ENCODE data around the gene ZNF211. TPM values are rescaled to one million over a fixed set of nuclear protein-coding genes. Genes with fewer than 3 reads are reported as not detected.

The ZNF211 gene
- total RNA-seq, 1 experiment from 2014 or later, result 12.9 TPM

DNA sequence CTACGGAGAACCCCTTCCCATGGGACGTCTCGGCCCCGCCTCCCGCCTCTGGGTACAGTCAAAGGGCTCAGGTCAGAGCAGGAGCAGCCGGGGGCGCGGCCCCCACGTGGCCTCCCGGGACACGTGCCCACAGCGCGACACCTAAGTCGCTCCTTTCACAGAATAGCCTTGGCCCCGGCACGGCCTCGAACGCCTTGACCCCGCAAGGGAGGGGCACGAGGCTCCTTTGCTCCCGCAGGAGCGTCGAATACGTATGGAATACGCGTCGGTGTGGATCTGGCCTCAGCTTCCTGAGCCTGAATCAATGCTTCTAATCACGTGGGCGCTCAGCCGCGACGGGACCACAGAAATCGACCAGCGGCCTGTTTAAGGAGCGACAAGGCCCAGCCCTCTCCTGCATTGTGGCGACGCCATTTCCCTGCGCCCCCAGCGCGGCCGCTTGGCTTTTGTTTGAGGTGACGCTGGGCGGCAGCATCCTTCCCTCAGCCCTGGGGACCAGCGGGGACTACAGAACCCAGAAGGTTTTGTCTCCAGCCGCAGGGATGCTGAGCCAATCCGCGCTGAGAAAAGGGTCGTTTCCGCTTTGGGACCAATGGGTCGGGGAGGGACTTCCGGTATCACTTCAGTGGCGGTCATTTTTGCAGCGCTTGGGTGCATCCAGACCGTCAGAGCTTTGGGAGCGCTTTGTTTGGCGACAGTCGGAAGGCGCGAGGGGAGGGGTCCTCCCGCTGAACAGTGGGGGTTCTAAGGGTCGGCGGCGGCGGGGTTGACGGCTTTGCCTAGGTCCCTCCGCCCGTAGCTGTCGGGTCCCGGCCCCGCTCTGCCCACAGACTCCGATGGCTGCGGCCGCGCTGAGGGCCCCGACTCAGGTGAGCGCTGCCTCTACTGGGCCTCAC is 49.2 kb upstream of the ZNF211 start, which contains the start of gene ZIK1:
Gene ZIK1 (plus strand): TSS at position 625 of the 896 bp plus-strand sequence. CDS start 212 bp downstream, at position 837.
- WGBS (ENCODE audit: extremely low coverage, insufficient read length, low lambda C conversion rate), result no CpG with 5 or more reads among the region's 76 CpGs
- Histone ChIP-seq H4K5ac (ENCODE audit: insufficient read length, low read depth, low read length) (peak within 1 kb of the TSS; percentile 53), H3K23me2 (ENCODE audit: insufficient read length, low read depth, low read length, poor library complexity, severe bottlenecking) (peaks cover 9% of the 10 kb centered on the region), H3K79me1 (ENCODE audit: insufficient read depth, low read depth, low read length, poor library complexity, severe bottlenecking) (peaks cover 11% of the 10 kb centered on the region), H3K9ac (ENCODE audit: extremely low read depth, insufficient read length, low read length) (peak within 1 kb of the TSS; percentile 90), H3K27me3 (ENCODE audit: insufficient read depth, low read length) (no peaks in the 10 kb centered on the region), H4K8ac (replicated peaks; ENCODE audit: insufficient read length, low read depth, low read length) (no peak within 1 kb of the TSS), H2AFZ (ENCODE audit: low read length) (no peak within 1 kb of the TSS), H2BK5ac (ENCODE audit: insufficient read length, low read length) (no peak within 1 kb of the TSS), H2BK15ac (ENCODE audit: low read depth, low read length) (no peak within 1 kb of the TSS), H3K79me2 (ENCODE audit: insufficient read depth, low read length) (peaks cover 14% of the 10 kb centered on the region), H3K9me3 (ENCODE audit: control insufficient read depth, low read depth, low read length) (peaks cover 12% of the 10 kb centered on the region), H2AK5ac (ENCODE audit: insufficient read length, low read length) (no peak within 1 kb of the TSS), H2BK20ac (ENCODE audit: low read depth, low read length, poor library complexity, severe bottlenecking) (no peak within 1 kb of the TSS), H4K20me1 (ENCODE audit: control insufficient read depth, insufficient read depth, insufficient read length) (no peaks in the 10 kb centered on the region), H4K91ac (ENCODE audit: insufficient read length, low read depth, low read length) (no peak within 1 kb of the TSS), H3K4me1 (ENCODE audit: insufficient read depth, low read length) (peaks cover 6% of the 10 kb centered on the region), H2BK12ac (ENCODE audit: insufficient read length, low read depth, low read length) (peak within 1 kb of the TSS; percentile 12), H3K4me2 (ENCODE audit: insufficient read depth, insufficient read length, low read length) (peak within 1 kb of the TSS; percentile 96), H3T11ph (ENCODE audit: low read length) (no peak within 1 kb of the TSS), H3K27ac (ENCODE audit: insufficient read length, low read depth, low read length) (no peak within 1 kb of the TSS), H3K56ac (ENCODE audit: insufficient read length, low read depth, low read length) (no peak within 1 kb of the TSS), H2BK120ac (ENCODE audit: low read depth, low read length, poor library complexity, severe bottlenecking) (no peak within 1 kb of the TSS), H3K18ac (ENCODE audit: insufficient read length, low read depth, low read length) (peak within 1 kb of the TSS; percentile 94), H3K4ac (ENCODE audit: low read depth, low read length) (no peak within 1 kb of the TSS; the same call in 1 of the 2 replicates), H3K14ac (ENCODE audit: insufficient read depth, low read length) (peak within 1 kb of the TSS; percentile 89), H3K23ac (ENCODE audit: insufficient read length, low read depth, low read length) (no peak within 1 kb of the TSS)
- Mint-ChIP-seq H3K27me3 (ENCODE audit: low read depth) (peaks cover 27% of the 10 kb centered on the region), H3K4me1 (peaks cover 3 to 13% of the 10 kb centered on the region in 2 experiments; a peak in 3 of 4 replicates), H3K27ac (peak within 1 kb of the TSS; percentile 62 to 90 (median 83); a peak in 6 of 7 replicates), H3K36me3 (ENCODE audit: insufficient read depth in 1 of 3, low read depth in 3 of 3) (peaks cover 54 to 61% (median 57%) of the 10 kb centered on the region in 3 experiments), H3K4me3 (peak within 1 kb of the TSS; percentile 88 to 93), H3K9me3 (peaks cover 74 to 77% of the 10 kb centered on the region in 2 experiments)
- peak; percentile 97 for DNase-seq
- TF ChIP-seq, protein P1, sequence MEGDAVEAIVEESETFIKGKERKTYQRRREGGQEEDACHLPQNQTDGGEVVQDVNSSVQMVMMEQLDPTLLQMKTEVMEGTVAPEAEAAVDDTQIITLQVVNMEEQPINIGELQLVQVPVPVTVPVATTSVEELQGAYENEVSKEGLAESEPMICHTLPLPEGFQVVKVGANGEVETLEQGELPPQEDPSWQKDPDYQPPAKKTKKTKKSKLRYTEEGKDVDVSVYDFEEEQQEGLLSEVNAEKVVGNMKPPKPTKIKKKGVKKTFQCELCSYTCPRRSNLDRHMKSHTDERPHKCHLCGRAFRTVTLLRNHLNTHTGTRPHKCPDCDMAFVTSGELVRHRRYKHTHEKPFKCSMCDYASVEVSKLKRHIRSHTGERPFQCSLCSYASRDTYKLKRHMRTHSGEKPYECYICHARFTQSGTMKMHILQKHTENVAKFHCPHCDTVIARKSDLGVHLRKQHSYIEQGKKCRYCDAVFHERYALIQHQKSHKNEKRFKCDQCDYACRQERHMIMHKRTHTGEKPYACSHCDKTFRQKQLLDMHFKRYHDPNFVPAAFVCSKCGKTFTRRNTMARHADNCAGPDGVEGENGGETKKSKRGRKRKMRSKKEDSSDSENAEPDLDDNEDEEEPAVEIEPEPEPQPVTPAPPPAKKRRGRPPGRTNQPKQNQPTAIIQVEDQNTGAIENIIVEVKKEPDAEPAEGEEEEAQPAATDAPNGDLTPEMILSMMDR (conservative IDR thresholded peaks at IDR 0.05), result no peak; the same call in 2 of the 3 replicates
